SHP77 (cell line): Measurements from ENCODE around the gene SLC1A7.

ENCODE experiments used
- DNase-seq, 2 experiments: peaks; one replicate each; lab custom pipeline; 2025; lab: John Stamatoyannopoulos, UW

Gene SLC1A7

DNA sequence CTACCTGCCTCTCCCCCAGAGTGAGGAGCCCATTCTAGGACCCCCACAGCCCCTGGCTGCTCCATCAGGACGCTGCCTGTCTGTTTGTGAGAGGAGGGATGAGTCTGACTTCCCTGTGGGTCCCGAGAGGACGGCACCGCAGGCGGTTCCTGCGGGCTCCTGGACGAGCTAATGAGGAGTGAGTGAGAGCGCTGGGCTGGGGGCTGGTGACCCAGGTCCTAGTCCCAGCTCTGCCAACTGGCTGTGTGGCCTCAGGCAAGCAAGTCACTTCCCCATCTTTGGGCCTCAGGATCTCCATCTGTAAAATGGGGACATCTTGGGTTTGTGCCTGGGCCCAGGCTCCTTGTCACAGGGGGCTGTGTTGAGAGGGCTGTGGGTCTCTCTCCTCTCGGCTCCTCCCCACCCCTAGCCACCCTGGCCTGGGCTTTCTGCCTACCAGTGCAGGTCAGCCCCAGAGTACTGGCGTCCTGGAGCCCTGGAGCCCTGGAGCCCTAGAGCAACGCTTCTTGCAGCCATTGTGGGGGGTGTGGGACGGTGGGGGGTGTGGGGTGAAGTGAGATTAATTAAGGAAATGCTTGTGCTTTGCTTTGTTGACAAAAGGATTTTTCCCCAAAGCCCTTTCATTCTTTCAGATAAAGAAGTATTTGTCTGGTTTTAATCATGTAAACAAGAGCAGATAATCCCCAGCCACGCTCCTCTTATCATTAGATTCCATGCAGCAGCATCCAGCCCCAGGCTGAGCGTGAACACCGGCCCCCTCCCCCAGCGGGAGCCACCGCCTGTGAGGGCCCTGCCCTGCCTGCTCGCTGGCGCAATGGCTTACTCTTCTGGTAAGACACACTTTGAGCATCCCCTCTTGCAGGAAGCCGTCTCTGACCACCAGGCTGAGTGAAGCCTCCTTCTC lies 26.8 kb downstream of the SLC1A7 start:
- peak in 1 of 2 experiments; percentile 39 for DNase-seq

DNA sequence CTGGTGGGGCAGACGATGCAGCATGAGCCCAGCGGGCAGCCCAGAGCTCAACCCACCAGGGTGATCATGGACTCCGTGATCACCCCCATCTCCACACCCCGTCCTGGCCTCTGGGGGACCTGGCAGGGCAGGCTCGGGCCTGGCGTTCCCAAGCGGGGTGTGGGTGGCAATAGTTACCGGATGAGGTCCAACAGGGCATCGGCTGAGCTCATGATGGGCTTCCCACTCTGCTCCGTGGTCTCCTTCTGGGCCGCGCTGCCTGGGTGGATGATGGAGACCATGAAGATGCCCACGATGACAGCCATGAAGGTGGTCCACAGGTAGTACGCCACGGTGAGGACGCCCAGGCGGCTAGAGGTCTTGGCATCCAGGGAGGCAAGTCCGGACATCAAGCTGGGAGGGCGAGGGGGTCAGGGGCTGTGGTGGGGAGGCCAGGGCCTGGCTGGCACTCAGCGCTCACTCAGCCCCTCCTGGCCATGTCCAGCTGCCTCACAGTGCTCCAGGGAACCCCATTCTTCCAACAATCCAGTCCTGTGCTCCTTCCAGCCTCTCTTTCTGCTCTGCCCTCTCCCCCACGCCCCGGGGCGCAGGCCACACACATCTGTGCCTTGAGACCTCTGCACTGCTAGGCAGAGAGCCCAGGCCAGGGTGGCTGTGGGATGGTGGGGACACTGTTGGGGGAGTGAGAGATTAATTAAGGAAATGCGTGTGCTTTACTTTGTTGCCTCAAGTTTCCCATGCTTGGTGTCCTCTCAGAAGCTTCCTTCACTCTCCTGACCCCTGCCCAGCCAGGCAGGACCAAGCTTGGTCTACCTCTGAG lies 27.6 kb downstream of the SLC1A7 start:
- DNase-seq, result no peak

DNA sequence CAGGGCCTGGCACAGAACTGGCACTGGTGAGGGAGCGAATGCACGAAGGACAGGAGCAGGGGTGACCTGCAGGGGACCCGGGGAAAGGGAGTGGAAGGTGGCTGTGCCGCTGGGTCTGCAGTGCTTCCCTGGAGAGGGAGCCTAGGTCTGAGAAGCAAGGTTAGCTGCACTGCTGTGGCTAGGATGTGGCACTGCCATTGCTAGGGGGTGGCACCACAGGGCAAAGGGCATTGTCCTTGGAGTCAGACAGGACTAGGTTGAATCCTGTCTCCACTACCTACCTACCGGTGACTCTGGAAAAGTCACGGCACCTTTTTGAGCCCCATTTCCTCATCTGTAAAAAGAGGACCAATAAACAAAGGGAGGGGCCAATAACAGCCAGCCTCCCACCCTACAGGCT lies 28.3 kb downstream of the SLC1A7 start:
- no peak for DNase-seq

DNA sequence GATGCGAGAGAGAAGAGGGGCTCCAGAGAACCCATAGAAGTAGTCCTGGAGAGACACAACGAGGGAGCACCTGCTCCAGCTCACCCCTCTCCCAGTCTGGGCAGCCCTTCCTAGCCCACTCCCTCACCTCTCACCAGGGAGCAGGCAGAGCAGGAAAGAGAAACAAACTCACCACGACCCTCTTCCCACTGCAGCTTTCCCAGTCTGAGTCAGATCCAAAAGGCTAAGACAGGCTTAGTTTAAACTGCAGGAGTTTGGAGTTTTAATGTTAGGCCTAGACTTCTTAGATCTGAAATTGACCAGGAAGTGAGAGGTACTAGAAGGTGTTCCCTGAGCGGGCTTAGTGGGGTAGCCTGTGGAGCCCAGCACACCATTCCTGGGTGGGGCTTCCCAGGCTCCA lies 29.6 kb downstream of the SLC1A7 start:
- DNase-seq, result no peak

DNA sequence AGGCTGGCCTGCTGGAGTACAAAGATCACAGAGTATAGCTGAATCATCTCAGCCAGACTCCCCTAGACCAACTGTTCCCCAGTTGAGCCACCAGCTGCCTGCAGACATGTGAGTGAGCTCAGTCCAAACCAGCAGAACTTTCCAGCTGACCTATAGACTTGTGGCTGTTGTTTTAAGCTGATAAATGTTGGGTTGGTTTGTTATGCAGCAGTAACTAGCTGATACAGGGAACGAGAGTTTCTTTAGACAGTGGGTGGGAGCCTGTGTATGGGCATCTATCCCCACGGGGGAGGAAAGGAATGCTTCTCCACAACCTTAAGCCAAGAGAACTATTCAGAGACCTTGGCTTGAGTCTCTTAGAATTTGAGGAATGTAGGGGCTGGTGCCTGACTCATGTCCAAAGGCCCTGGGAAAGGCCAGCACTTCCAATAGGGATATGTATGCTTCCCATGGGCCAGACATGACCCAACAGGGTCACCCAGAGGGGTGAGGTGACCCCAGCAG lies 30.1 kb downstream of the SLC1A7 start:
- DNase-seq, result no peak

DNA sequence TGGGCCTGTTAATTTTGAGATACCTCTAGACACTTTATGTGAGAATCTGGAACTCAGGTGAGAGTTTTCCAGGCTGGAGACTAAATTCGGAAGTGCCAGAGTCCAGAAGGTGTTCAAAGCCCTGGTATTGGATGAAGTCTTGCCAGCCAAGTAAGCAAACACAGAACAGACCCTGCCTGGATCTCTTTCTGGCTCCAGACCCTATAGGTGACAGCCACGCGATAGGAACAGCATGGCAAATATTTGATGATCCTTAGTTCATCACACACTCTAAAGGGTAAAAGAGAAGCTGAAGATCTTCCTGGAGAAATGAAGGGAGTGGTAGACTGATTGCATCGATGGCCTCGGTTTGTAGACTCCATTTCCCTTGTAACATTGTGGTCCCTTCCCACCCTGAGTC lies 30.7 kb downstream of the SLC1A7 start:
- DNase-seq, result no peak

DNA sequence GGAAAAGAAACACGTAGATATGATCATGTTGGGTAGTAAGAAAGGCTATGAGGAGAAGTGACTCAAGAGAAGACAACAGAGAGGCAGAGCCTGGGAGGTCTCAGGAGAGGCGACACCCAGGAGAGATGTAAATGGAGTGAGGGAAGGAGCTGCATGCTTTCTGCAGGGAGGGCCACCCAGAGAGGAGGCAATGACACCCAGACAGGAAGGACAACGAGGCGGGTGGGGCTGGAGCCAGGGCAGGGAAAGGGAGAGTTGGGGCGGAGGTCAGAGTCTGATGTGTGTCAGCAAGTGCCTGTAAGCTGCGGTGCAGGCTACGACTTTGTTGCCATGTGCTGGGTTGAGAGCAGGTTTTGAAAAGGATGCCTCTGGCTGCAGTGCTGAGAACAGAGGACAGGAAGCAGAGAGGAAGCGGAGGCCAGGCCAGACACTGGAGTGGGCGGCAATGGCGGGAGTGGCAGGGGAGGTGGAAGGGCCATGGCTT lies 31.3 kb downstream of the SLC1A7 start:
- no peak for DNase-seq

DNA sequence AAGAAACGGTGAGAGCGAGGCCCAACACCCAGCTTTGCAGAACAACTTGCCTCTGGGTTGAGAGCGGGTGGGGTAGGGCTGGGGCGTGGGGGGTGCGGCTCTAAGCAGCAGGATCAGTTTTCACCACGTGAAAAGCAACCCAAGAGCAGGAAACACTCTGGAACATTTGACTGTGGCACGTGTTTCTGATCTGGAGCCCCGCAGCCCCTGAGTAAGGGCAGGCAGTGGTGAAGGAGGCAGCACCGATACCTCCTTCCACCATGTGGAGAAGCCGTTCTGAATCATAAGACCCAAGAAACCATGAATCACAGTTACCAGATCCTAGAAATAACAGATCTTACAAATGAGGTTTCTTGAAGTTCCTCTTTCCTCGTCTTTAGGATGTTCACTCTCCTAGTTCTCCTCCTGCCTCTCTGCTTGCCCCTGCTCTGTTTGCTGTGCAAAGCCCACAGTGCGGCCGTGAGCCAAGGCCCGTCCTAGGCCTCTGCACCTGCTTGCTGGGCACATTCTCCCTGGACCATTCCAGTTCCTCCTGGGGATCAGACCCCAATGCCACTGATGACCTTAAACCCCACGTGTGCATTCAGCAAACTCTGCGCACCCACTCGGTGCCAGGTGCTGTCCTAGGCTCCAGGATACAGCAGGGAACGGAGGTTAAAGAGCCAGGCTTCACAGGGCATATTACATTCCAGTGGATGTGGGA lies 31.9 kb downstream of the SLC1A7 start:
- DNase-seq, result no peak

DNA sequence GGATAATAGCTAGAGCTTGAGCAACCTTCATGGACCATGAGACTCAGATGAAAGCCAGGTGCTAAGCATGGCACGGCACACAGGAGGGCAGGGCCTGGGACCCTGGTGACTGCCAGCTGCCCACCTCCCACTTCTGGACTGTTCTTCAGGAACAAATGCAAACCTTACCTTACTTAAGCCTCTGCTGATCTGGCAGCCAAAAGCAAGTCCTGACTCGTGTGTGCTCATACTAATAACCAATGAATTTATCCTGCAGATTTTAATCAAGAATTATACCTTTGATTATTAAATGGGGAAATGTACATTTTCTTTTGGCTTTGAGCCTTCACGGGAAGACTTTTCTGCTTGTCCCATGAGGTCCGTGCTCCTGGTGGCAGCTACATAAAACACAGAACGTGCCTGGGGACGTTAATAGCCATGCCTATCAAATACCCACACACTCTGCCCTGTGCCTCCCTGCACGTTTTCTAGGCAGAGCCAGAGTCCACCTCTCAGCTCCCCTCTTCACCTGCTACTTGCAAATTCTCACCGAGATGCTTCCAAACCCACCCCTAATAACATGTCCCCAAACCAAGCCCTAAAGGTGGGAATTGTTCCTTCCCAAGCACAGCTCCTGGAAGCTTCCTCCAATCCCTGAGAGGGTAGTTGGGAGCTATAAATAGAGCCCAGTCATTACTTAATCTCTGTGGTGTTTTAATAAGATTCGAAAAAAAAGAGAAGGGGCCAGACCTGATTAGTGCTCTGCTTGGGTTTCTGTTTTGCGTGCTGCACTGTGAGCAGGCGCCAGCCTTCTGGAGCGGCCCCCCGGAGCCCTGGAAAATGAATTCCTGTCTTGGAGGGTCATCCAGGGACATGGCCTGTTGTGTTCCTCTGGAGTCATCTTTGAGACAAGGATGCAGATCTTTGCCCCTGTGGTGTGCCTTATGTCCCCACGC lies 33.5 kb downstream of the SLC1A7 start:
- no peak for DNase-seq

DNA sequence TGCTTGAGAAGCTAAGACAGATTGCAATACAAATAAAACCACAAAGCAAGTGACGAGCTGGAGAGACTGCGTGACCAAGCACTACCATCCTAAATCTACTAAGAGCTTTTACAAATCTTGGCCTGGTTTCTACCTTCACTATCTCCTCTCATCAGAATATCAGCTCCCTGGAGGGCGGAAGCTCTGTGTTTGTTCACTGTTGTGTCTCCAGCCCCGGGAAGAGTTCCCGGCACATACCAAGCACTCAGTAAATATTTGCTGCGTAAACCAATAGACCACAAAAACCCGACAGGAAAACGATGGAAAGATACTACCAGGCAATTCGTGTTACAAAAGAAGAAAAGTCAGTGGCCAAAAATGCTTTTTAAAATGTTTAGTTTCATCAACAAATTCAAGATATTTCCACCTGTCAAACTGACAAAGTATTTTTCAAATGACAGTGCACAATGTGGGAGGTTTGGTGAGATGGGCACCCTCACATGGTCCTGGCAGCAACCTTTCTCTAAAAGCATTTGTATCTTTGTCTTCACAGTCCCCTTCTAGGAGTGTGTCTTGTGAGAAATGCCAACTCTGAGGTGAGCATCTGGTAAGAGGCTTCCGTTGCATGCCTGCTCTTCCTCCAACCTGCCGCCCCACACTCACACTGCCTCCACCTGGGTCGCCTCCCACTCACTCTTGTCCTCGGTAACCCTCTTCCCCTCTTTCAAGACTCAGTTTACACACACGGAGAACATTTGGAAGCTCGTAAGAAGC lies 34.7 kb downstream of the SLC1A7 start:
- peak; percentile 40 to 50 for DNase-seq

DNA sequence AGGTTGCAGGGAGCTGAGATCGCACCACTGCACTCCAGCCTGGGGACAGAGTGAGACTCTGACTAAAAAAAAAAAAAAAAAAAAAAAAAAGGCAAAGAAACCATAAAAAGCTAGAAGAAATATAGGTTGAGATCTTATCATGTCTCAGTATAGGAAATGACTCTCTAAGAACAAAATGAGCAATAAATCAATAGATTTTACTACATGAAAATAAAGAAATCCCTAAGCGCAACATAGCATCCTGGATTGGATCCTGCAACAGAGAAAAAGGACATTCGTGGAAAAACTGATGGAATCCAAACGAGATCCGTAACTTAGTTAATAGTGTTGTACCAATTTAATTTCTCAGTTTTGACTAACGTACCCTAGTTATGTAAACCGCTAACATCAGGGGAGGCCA lies 35.3 kb downstream of the SLC1A7 start:
- DNase-seq, result no peak

DNA sequence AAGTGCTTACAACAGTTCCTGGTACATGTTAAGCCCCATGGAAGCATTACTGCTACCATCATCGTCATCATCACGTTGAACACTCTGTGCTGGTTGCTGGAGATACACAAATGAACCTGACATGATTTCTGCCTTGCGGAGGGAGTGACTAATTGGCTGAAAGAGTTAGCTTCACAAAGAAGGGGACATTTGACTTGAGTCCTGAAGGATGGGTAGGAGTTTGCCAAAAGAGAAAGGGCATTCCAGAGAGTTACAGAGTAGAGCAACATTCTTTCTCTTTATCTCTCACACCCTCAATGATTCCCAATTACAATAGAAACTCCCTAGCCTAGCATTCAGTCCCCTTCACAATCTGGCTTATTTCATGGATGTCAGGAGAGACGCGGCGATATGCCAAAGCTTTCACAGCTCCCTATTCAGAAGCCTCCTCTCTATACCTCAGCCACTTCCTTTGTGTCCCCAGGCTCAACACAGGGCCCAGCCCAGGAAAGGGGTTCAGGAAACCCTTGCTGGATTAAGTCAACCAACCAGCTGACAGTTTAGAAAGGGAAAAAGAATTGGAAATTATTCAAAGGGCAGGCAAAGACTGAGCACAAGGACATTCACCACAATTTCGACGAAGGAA lies 38.0 kb downstream of the SLC1A7 start:
- DNase-seq, result no peak

DNA sequence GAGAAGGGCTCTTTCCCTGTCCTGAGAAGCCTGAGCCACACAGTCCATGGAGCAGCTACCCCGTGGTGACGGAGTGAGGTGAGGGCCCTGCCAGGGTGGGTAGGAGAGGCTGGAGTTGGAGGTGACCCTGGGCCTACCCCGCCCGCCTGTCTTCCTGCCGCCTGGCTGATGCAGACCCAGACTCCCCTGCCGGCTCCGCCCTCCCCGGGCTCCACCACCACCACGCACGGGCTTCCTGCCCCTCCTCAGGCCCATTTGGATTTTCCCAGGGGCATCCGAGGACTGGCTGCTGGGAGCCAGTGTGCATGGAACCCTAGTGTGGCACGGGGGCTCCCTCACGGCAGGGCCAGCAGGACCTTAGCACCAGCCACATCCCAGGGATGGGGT lies 47.9 kb downstream of the SLC1A7 start:
- DNase-seq, result no peak

DNA sequence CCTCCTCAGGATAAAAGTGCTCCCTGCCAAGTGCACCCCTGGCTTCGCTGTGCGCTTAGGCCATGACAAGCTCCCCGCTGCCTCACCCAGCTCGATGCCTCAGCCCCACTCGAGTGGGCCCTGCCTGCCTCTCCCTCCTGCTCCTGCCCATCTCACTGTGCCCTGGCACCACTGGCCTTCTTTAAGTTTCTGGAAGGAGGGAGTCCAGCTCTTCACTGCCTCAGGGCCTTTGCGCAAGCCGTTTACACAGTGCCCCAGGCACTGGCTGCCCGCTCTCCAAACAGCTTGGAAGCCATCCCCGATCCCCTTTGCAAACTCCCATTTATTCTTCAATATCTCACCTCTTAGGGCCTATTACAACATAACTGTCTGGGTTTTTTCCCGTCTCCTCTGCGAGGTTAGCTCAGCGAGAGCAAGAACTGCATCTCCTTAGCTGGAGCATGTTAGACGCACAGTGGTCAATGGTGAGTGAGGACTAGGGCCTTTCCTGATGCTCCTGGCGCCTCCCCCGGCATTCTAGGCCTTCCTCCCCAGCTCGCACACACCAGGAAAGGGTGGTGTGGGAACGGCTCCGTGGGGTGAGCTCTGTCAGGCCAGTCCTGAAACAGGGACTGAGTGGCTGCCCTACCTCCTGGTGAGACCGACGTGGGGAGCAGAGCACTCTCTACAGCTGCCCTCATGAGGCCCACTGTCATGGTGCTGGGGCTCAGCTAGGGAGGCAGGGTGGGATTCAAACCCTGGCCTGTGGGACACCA lies 48.5 kb downstream of the SLC1A7 start:
- no peak for DNase-seq

DNA sequence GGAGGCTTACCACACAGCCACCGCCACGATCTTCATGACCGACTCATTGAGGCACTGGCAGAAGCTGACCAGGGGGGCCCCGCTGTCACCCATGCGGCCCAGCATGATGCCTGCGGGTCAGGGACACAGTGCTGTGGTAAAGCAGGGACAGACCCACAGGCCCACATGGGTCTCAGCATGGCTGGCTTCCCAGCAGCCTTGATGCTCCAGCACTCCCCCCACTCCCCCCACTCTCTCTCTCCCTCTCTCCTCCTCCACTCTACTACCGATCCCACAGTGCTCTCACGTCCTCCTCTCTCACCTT lies 49.0 kb downstream of the SLC1A7 start:
- DNase-seq, result no peak

DNA sequence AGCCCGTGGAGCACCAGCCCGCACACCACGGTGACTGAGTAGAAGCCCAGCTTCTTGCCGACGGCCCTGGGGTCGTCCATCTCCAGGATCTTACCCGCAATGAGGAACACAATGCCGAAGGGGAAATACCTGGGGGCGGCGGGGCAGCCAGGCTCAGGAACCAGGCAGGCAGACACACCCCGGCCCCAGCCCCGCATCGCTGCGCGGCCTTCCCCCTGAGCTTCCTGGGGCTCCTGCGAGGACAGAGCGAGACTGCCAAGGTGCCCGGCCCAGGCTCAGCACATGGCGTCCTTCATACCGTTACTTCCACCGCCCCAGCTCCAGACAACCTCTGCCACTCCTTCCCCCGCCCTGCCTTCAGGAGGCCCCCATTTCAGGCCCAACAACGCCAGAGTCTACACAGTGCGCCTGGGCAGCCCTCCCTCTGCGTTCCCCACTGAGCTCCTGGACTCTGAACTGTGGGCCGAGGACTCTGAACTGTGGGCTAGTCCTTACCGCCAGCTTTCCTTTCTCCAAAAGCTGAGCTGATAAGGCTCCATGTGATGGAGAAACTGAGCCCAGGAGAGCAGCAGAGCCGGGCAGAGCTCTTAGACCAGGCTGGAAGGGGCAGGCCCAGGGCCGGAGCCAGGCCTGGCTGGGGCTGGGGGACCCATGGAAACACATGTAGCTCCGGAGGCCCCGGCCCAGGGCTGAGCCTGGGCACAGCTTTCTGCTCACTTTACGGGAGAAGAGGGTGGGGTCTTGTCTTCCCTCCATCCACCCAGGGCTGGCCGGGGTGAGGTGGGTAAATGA lies 49.6 kb downstream of the SLC1A7 start:
- no peak for DNase-seq

DNA sequence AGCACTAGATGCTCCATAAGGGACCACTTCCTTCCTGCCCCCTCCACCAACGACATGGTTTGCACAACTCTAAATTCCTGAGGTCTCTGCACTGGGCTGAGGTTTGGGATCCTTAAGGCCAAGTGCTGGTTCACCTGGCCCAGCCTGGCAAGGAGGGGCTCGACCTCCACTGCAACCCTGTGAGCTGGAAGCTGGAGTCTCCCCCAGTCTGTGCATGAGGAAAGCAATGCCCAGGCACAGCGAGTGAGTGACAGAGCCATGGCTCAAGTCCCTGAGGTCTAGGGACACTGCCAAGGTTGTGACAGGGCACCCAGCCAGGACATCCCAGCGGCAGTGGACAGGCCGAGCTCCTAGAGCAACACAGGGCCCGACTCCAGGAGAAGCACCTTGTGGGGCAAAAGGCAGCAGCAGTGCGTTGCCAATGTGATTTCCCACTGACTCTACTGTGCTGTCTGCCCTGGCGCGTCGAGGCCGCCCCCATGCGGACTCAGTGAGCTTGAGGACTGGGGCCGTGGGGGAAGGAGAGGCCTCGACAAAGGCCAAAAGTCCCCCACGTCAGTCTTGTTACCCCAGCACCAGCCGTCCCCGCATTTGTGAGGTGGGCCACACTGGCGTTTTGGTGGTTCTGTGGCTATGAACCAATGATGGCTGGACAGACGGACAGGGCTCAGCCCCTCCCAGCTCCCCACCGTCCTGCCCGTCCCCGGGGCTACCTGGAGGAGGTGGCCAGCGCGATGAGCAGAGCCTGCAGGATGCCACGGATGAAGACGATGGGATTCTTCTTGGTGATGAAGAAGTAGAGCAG lies 50.4 kb downstream of the SLC1A7 start:
- no peak for DNase-seq
